ENCODE data around the gene POLR3C. TPM values are rescaled to one million over a fixed set of nuclear protein-coding genes. Genes with fewer than 3 reads are reported as not detected.
A peak's percentile ranks its signal among the peaks of the same experiment; 100 is the strongest.
"Not testable (repeated sequence)": the region's sequence is repeated elsewhere in the genome, so short reads cannot be mapped to it uniquely, and the experiment has no call there.

POLR3C gene
- total RNA-seq: 10 to 100 TPM; 59.2 to 62.0 TPM

- H3K4me1 Mint-ChIP-seq: peaks cover 35% of the 10 kb centered on the region
- no peaks in the 10 kb centered on the region for H3K27me3 Mint-ChIP-seq
- peak within 1 kb of the TSS; percentile 97 for H3K4me3 Mint-ChIP-seq
- peaks cover 3% of the 10 kb centered on the region for H3K9me3 Mint-ChIP-seq
- H3K36me3 Mint-ChIP-seq: peaks cover 42% of the 10 kb centered on the region
- H3K27ac Mint-ChIP-seq: peak within 1 kb of the TSS; percentile 98
- peak; percentile 88 for DNase-seq
These were observed at the start of gene POLR3C, which contains the start of gene RNF115 for GRCh38 chr1:145823565-145824498. Gene POLR3C (plus strand): TSS chr1:145824200. CDS start chr1:145825777, 1,577 bp downstream. Gene RNF115 (minus strand): TSS chr1:145824095. CDS start chr1:145823873, 222 bp downstream.

GRCh38 chr1:145777357-145778145, 46.4 kb upstream of the POLR3C start:
- Mint-ChIP-seq H3K27ac (no peak overlapping the region), H3K36me3 (peaks cover 21% of the 10 kb centered on the region), H3K9me3 (no peaks in the 10 kb centered on the region), H3K4me1 (peaks cover 20% of the 10 kb centered on the region), H3K4me3 (no peak overlapping the region), H3K27me3 (no peaks in the 10 kb centered on the region)
- no peak for DNase-seq

GRCh38 chr1:145778146-145778540, 45.9 kb upstream of the POLR3C start:
- H3K9me3 Mint-ChIP-seq: no peaks in the 10 kb centered on the region
- H3K4me3 Mint-ChIP-seq: no peak overlapping the region
- H3K4me1 Mint-ChIP-seq: peaks cover 21% of the 10 kb centered on the region
- H3K27me3 Mint-ChIP-seq: no peaks in the 10 kb centered on the region
- no peak for DNase-seq
- H3K27ac Mint-ChIP-seq: no peak overlapping the region
- peaks cover 16% of the 10 kb centered on the region for H3K36me3 Mint-ChIP-seq

GRCh38 chr1:145782272-145783099, 41.5 kb upstream of the POLR3C start:
- Mint-ChIP-seq H3K27me3 (no peaks in the 10 kb centered on the region), H3K4me1 (peaks cover 35% of the 10 kb centered on the region), H3K27ac (no peak overlapping the region), H3K36me3 (peaks cover 14% of the 10 kb centered on the region), H3K9me3 (no peaks in the 10 kb centered on the region), H3K4me3 (no peak overlapping the region)
- no peak for DNase-seq

- Mint-ChIP-seq H3K4me1 (peaks cover 37% of the 10 kb centered on the region), H3K4me3 (no peak overlapping the region), H3K36me3 (peaks cover 22% of the 10 kb centered on the region), H3K27ac (no peak overlapping the region), H3K9me3 (no peaks in the 10 kb centered on the region), H3K27me3 (no peaks in the 10 kb centered on the region)
- DNase-seq: no peak
These were observed 39.6 kb upstream of the POLR3C start for GRCh38 chr1:145784409-145784808.

- H3K4me3 Mint-ChIP-seq: no peak overlapping the region
These were observed 38.5 kb upstream of the POLR3C start for GRCh38 chr1:145785547-145785946.

GRCh38 chr1:145786271-145786670, 37.7 kb upstream of the POLR3C start:
- no peak for DNase-seq
- Mint-ChIP-seq H3K27me3 (no peaks in the 10 kb centered on the region), H3K4me3 (no peak overlapping the region), H3K27ac (peak overlapping the region; percentile 72), H3K4me1 (peaks cover 34% of the 10 kb centered on the region), H3K9me3 (no peaks in the 10 kb centered on the region), H3K36me3 (peaks cover 20% of the 10 kb centered on the region)

More at GRCh38 chr1:145785547-145785946, 38.5 kb upstream of the POLR3C start:
- DNase-seq: no peak
- H3K4me1 Mint-ChIP-seq: peaks cover 37% of the 10 kb centered on the region
- H3K27ac Mint-ChIP-seq: peak overlapping the region; percentile 72
- no peaks in the 10 kb centered on the region for H3K9me3 Mint-ChIP-seq
- peaks cover 22% of the 10 kb centered on the region for H3K36me3 Mint-ChIP-seq
- no peaks in the 10 kb centered on the region for H3K27me3 Mint-ChIP-seq

- H3K4me1 Mint-ChIP-seq: peaks cover 34% of the 10 kb centered on the region
- H3K27me3 Mint-ChIP-seq: no peaks in the 10 kb centered on the region
- no peaks in the 10 kb centered on the region for H3K9me3 Mint-ChIP-seq
- no peak for DNase-seq
- H3K36me3 Mint-ChIP-seq: peaks cover 22% of the 10 kb centered on the region
- H3K4me3 Mint-ChIP-seq: no peak overlapping the region
- no peak overlapping the region for H3K27ac Mint-ChIP-seq
These were observed 35.4 kb upstream of the POLR3C start for GRCh38 chr1:145788580-145788979.

- not testable (repeated sequence) for H3K4me3 Mint-ChIP-seq, H3K27me3 Mint-ChIP-seq
These were observed 32.1 kb upstream of the POLR3C start for GRCh38 chr1:145791860-145792259.

GRCh38 chr1:145792484-145792883, 31.5 kb upstream of the POLR3C start:
- H3K27me3 Mint-ChIP-seq: no peaks in the 10 kb centered on the region
- no peak overlapping the region for H3K27ac Mint-ChIP-seq
- peaks cover 20% of the 10 kb centered on the region for H3K4me1 Mint-ChIP-seq
- no peak overlapping the region for H3K4me3 Mint-ChIP-seq
- peaks cover 38% of the 10 kb centered on the region for H3K36me3 Mint-ChIP-seq
- no peak for DNase-seq
- peaks cover 14% of the 10 kb centered on the region for H3K9me3 Mint-ChIP-seq

More at GRCh38 chr1:145791860-145792259, 32.1 kb upstream of the POLR3C start:
- Mint-ChIP-seq H3K36me3 (peaks cover 34% of the 10 kb centered on the region), H3K4me1 (peaks cover 21% of the 10 kb centered on the region), H3K9me3 (peaks cover 10% of the 10 kb centered on the region)
- not testable (repeated sequence) for H3K27ac Mint-ChIP-seq, DNase-seq

- Mint-ChIP-seq H3K27ac (no peak overlapping the region), H3K27me3 (no peaks in the 10 kb centered on the region), H3K4me3 (no peak overlapping the region), H3K4me1 (peaks cover 24% of the 10 kb centered on the region), H3K36me3 (peaks cover 50% of the 10 kb centered on the region), H3K9me3 (peaks cover 22% of the 10 kb centered on the region)
- no peak for DNase-seq
These were observed 28.6 kb upstream of the POLR3C start for GRCh38 chr1:145795257-145795881.

GRCh38 chr1:145796753-145797152, 27.2 kb upstream of the POLR3C start:
- Mint-ChIP-seq H3K27ac (no peak overlapping the region), H3K36me3 (peaks cover 52% of the 10 kb centered on the region), H3K9me3 (peaks cover 22% of the 10 kb centered on the region), H3K4me1 (peaks cover 34% of the 10 kb centered on the region), H3K27me3 (no peaks in the 10 kb centered on the region), H3K4me3 (no peak overlapping the region)
- DNase-seq: no peak

- Mint-ChIP-seq H3K4me1 (peaks cover 40% of the 10 kb centered on the region), H3K27me3 (no peaks in the 10 kb centered on the region), H3K4me3 (no peak overlapping the region), H3K36me3 (peaks cover 44% of the 10 kb centered on the region), H3K9me3 (peaks cover 22% of the 10 kb centered on the region), H3K27ac (no peak overlapping the region)
- no peak for DNase-seq
These were observed 24.2 kb upstream of the POLR3C start for GRCh38 chr1:145799806-145800205.
